WTC11 (cell line): ENCODE results near the gene CAV1. TPM values are rescaled to one million over a fixed set of nuclear protein-coding genes. Genes with fewer than 3 reads are reported as not detected.

ENCODE experiments used
- ATAC-seq: fragments of 200-7000 bp; cut with Tn5 transposase; 2 replicates; pipeline ENCODE4 v1.10.0; 2021; ENCODE audit warnings: mild to moderate bottlenecking, moderate library complexity
- CTCF ChIA-PET: fragments of 300-600 bp; sonication (Branson Sonifier 250); formaldehyde crosslinking; loops from one replicate; lab custom pipeline; 2021; ENCODE audit warnings: antibody characterized with exemption; lab: Charles Lee
- POLR2A ChIA-PET: fragments of 350-600 bp; sonication (Branson Sonifier 250); formaldehyde crosslinking; loops from one replicate; lab custom pipeline; 2021; ENCODE audit warnings: antibody characterized with exemption; lab: Charles Lee
- DNase-seq: peaks from one replicate; pipeline ENCODE4 v3.0.0; 2021; ENCODE audit warnings: low spot score
- H3K27ac Mint-ChIP-seq: 2 replicates; pipeline ENCODE4 v1.8.0; 2021; ENCODE audit warnings: mixed read lengths
- H3K27me3 Mint-ChIP-seq: 2 replicates; pipeline ENCODE4 v1.8.0; 2021; ENCODE audit warnings: low read depth, mild to moderate bottlenecking, moderate library complexity, mixed read lengths
- H3K36me3 Mint-ChIP-seq: 2 replicates; pipeline ENCODE4 v1.8.0; 2021; ENCODE audit warnings: mixed read lengths
- H3K4me1 Mint-ChIP-seq: 2 replicates; pipeline ENCODE4 v1.8.0; 2022; ENCODE audit warnings: mixed read lengths
- H3K4me3 Mint-ChIP-seq: 2 replicates; pipeline ENCODE4 v1.8.0; 2021; ENCODE audit warnings: mild to moderate bottlenecking, moderate library complexity, mixed read lengths
- H3K9me3 Mint-ChIP-seq: 2 replicates; pipeline ENCODE4 v1.8.0; 2021; ENCODE audit warnings: mixed read lengths
- CREM ChIP-seq: sonication (generic); formaldehyde crosslinking; IDR thresholded peaks from 2 replicates; pipeline ENCODE4 v1.8.1; 2022; ENCODE audit warnings: mild to moderate bottlenecking, missing genetic modification reagents, moderate library complexity
- TEAD1 ChIP-seq: sonication (generic); formaldehyde crosslinking; IDR thresholded peaks from 2 replicates; pipeline ENCODE4 v1.8.0; 2022; ENCODE audit warnings: mild to moderate bottlenecking, missing genetic modification reagents
- ZNF138 ChIP-seq: sonication (generic); formaldehyde crosslinking; conservative IDR thresholded peaks from 2 replicates; pipeline ENCODE4 v1.8.1; 2022; ENCODE audit warnings: mild to moderate bottlenecking, moderate library complexity, missing genetic modification reagents
- ZNF219 ChIP-seq: sonication (generic); formaldehyde crosslinking; IDR thresholded peaks from 2 replicates; pipeline ENCODE4 v1.8.0; 2023; ENCODE audit warnings: missing genetic modification reagents, mild to moderate bottlenecking, borderline replicate concordance
- ZNF281 ChIP-seq: sonication (generic); formaldehyde crosslinking; IDR thresholded peaks from 2 replicates; pipeline ENCODE4 v1.8.0; 2023; ENCODE audit warnings: mild to moderate bottlenecking, missing genetic modification reagents
- ZNF416 ChIP-seq: fragments of 250-450 bp; sonication (Bioruptor Pico); IDR thresholded peaks from 2 replicates; pipeline ENCODE4 v1.9.0; 2021; ENCODE audit warnings: mild to moderate bottlenecking, inconsistent platforms
- total RNA-seq: library from RNA; stranded (reverse); gene quantifications from 3 replicates; pipeline ENCODE4 v1.2.3, GENCODE V29; 2021
- TF ChIP-seq, protein P1 (sequence below): fragments of 250-450 bp; sonication (Bioruptor Pico); conservative IDR thresholded peaks from 2 replicates; pipeline ENCODE4 v1.9.0; 2021; ENCODE audit warnings: mild to moderate bottlenecking
- TF ChIP-seq, protein P2 (sequence below): fragments of 250-450 bp; sonication (Bioruptor Pico); IDR thresholded peaks from 2 replicates; pipeline ENCODE4 v1.9.0; 2021; ENCODE audit warnings: mild to moderate bottlenecking
- TF ChIP-seq, protein P3 (sequence below): sonication (generic); formaldehyde crosslinking; IDR thresholded peaks from 2 replicates; pipeline ENCODE4 v1.8.1; 2022; ENCODE audit warnings: mild to moderate bottlenecking, missing genetic modification reagents, moderate library complexity, borderline replicate concordance
- TF ChIP-seq, protein P4 (sequence below): sonication (generic); formaldehyde crosslinking; IDR thresholded peaks from 2 replicates; pipeline ENCODE4 v1.8.1; 2023; ENCODE audit warnings: mild to moderate bottlenecking, missing genetic modification reagents, borderline replicate concordance

CAV1 gene
- total RNA-seq, 1 experiment from 2014 or later: 19.7 TPM

DNA sequence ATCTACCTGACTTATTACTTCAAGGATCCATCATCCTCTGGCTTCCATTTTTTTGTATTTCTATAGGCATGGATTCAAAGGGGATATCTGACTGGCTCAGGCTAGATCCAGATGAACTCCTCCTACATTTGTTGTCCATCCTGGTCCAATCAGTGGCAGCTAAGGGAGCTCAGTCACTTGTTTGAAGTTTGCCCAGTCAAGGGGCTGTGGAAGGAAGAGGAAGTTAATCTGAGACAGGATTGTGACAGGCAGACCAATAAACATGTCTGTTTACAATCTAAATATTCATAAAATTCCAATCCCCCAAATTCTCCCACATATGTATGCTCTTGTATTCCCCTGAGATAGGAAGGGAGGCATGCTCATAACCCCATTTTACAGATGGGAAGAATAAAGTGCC, 48.7 kb downstream of the CAV1 start:
- no peak overlapping the region for H3K27ac Mint-ChIP-seq
- POLR2A ChIA-PET: no interaction called here

GRCh38 chr7:116574025-116574822, 49.4 kb downstream of the CAV1 start:
- CTCF ChIA-PET: interaction anchor here (0.7 kb wide), 1 partner anchor 48 kb away, joined by 4 read pairs; no protein-coding TSS in a partner anchor
- no peaks in the 10 kb centered on the region for H3K27me3 Mint-ChIP-seq

More for the DNA sequence above, 48.7 kb downstream of the CAV1 start:
- Mint-ChIP-seq H3K36me3 (no peaks in the 10 kb centered on the region), H3K27me3 (no peaks in the 10 kb centered on the region), H3K4me3 (no peak overlapping the region), H3K9me3 (peaks cover 5% of the 10 kb centered on the region), H3K4me1 (no peaks in the 10 kb centered on the region; the same call in 1 of the 2 replicates)
- CTCF ChIA-PET: no interaction called here
- TF ChIP-seq ZNF416 (CRISPR knock-in tag) (no peak), TEAD1 (CRISPR knock-in tag) (no peak)
- TF ChIP-seq, protein P1, sequence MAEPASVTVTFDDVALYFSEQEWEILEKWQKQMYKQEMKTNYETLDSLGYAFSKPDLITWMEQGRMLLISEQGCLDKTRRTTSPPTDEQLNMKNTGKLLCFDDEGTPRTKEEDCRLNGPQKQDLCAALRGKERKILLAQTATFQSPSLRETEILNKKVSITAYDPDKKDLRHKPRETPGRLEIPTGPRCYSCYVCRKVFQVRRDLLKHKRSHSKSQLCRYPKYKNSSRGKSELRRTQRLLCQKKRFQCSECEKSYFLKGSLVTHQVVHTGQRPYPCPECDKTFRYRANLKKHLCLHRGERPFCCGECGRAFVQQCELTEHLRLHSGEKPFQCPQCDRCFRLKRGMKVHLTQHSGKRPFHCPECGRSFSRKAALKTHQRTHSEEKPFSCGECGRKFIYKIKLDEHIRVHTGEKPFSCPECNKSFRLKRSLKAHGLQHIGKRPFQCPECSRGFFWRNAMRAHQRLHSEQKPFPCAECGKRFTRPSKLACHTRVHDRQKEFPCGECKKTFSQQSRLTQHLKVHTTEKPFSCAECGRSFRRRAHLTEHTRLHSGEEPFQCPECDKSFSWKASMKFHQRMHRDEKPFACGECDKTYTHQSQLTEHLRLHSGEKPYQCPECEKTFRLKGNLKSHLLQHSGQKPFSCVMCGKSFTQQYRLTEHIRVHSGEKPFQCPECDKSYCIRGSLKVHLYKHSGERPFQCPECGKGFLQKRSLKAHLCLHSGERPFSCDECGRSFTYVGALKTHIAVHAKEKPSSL (CRISPR knock-in tag): no peak
- TF ChIP-seq, protein P2, sequence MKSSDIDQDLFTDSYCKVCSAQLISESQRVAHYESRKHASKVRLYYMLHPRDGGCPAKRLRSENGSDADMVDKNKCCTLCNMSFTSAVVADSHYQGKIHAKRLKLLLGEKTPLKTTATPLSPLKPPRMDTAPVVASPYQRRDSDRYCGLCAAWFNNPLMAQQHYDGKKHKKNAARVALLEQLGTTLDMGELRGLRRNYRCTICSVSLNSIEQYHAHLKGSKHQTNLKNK (CRISPR knock-in tag): no peak
- ATAC-seq: no peak; the same call in 1 of the 2 replicates
- DNase-seq: no peak

GRCh38 chr7:116575853-116576252, 51.0 kb downstream of the CAV1 start:
- no peak overlapping the region for H3K27ac Mint-ChIP-seq
- H3K27me3 Mint-ChIP-seq: no peaks in the 10 kb centered on the region
- no peak overlapping the region for H3K4me3 Mint-ChIP-seq
- DNase-seq: no peak
- ATAC-seq: no peak
- no peaks in the 10 kb centered on the region for H3K36me3 Mint-ChIP-seq
- no peaks in the 10 kb centered on the region; the same call in 1 of the 2 replicates for H3K4me1 Mint-ChIP-seq
- H3K9me3 Mint-ChIP-seq: peaks cover 10% of the 10 kb centered on the region
- CTCF ChIA-PET: no interaction called here
- TF ChIP-seq, protein P3, sequence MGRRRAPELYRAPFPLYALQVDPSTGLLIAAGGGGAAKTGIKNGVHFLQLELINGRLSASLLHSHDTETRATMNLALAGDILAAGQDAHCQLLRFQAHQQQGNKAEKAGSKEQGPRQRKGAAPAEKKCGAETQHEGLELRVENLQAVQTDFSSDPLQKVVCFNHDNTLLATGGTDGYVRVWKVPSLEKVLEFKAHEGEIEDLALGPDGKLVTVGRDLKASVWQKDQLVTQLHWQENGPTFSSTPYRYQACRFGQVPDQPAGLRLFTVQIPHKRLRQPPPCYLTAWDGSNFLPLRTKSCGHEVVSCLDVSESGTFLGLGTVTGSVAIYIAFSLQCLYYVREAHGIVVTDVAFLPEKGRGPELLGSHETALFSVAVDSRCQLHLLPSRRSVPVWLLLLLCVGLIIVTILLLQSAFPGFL (CRISPR knock-in tag): no peak
- TF ChIP-seq CREM (CRISPR knock-in tag) (no peak), ZNF219 (CRISPR knock-in tag) (no peak), ZNF281 (CRISPR knock-in tag) (no peak)
- POLR2A ChIA-PET: no interaction called here

More at GRCh38 chr7:116574025-116574822, 49.4 kb downstream of the CAV1 start:
- ATAC-seq (no peak), DNase-seq (no peak)
- Mint-ChIP-seq H3K27ac (no peak overlapping the region), H3K36me3 (no peaks in the 10 kb centered on the region), H3K4me3 (no peak overlapping the region), H3K9me3 (peaks cover 10% of the 10 kb centered on the region), H3K4me1 (no peaks in the 10 kb centered on the region; the same call in 1 of the 2 replicates)
- TF ChIP-seq, protein P4, sequence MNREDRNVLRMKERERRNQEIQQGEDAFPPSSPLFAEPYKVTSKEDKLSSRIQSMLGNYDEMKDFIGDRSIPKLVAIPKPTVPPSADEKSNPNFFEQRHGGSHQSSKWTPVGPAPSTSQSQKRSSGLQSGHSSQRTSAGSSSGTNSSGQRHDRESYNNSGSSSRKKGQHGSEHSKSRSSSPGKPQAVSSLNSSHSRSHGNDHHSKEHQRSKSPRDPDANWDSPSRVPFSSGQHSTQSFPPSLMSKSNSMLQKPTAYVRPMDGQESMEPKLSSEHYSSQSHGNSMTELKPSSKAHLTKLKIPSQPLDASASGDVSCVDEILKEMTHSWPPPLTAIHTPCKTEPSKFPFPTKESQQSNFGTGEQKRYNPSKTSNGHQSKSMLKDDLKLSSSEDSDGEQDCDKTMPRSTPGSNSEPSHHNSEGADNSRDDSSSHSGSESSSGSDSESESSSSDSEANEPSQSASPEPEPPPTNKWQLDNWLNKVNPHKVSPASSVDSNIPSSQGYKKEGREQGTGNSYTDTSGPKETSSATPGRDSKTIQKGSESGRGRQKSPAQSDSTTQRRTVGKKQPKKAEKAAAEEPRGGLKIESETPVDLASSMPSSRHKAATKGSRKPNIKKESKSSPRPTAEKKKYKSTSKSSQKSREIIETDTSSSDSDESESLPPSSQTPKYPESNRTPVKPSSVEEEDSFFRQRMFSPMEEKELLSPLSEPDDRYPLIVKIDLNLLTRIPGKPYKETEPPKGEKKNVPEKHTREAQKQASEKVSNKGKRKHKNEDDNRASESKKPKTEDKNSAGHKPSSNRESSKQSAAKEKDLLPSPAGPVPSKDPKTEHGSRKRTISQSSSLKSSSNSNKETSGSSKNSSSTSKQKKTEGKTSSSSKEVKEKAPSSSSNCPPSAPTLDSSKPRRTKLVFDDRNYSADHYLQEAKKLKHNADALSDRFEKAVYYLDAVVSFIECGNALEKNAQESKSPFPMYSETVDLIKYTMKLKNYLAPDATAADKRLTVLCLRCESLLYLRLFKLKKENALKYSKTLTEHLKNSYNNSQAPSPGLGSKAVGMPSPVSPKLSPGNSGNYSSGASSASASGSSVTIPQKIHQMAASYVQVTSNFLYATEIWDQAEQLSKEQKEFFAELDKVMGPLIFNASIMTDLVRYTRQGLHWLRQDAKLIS (CRISPR knock-in tag): no peak
- no peak for TF ChIP-seq ZNF138 (CRISPR knock-in tag)
- POLR2A ChIA-PET: no interaction called here
